ENCODE measurements around the gene ACTRT3.

- no peak for TF ChIP-seq CTCF (IDR thresholded peaks at IDR 0.05; ENCODE audit: borderline replicate concordance, extremely low read depth, low read length, poor library complexity, severe bottlenecking)
- no peak for TF ChIP-seq EZH2 (IDR thresholded peaks at IDR 0.05; ENCODE audit: borderline replicate concordance, low read depth, low read length, severe bottlenecking)
Measured at GRCh38 chr3:169790687-169791429, 21.5 kb upstream of the ACTRT3 start.

All from DND-41 (cell line).